ENCODE measurements around the gene PUSL1.
A peak's percentile ranks its signal among the peaks of the same experiment; 100 is the strongest.

The PUSL1 gene

DNA sequence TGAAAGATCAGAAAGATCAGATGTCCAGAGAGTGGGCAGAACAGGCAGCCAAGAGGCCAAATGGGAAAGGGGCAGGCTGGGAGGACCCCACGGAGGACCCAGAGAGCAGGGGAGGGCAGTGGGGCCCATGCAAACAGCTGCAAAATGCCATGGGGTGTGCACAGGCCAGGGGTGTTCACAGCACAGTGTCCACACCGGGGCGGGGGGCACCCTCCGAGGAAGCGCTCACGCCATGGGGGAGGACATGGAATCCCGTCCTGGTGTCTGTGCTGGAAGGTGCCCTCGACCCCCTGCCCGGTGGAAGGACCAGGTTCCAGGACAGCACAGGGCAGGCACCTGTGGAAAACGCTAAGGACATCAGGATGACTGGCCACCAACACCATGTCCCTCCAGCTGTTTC is 14.6 kb downstream of the PUSL1 start:
- peaks cover 0 to 45% (median 29%) of the 10 kb centered on the region in 5 donors for H3K36me3 ChIP-seq (ENCODE audit: control insufficient read depth in 5 of 5, insufficient read depth in 5 of 5, low read length in 5 of 5)
- no peaks in the 10 kb centered on the region for H3K9me3 ChIP-seq (ENCODE audit: control insufficient read depth in 5 of 5, low read length in 5 of 5)
- peak overlapping the region in 1 of 5 donors; percentile 21 for H3K9ac ChIP-seq (ENCODE audit: low read length in 5 of 5)
- H3K27me3 ChIP-seq (ENCODE audit: control insufficient read depth in 5 of 5, insufficient read depth in 4 of 5, low read length in 5 of 5), result no peaks in the 10 kb centered on the region
- H3K4me1 ChIP-seq (ENCODE audit: control insufficient read depth in 5 of 5, insufficient read depth in 5 of 5, low read length in 5 of 5), result peaks cover 3 to 52% (median 46%) of the 10 kb centered on the region in 5 donors
- no peak overlapping the region for H3K4me3 ChIP-seq (ENCODE audit: low read depth in 1 of 5, low read length in 5 of 5)
- no peak overlapping the region for H3K27ac ChIP-seq (ENCODE audit: low read depth, low read length)

DNA sequence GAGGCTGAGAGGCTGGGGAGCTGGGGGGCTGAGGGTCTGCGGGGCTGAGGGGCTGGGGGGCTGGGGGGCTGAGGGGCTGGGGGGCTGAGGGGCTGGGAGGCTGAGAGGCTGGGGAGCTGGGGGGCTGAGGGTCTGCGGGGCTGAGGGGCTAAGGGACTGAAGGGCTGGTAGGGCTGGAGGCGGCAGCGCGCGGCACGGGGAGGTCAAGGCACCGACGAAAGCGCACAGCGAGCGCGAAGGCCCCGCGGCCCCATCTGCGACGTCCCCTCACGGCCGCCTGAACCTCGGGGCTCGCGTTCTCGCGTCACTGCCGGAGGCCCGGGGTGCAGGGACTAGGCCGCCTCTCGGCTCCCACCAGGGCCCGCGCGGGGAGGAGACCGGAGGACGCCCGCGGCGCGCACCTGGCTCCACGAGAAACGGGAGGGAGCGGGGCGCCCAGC is 15.7 kb downstream of the PUSL1 start:
- peaks cover 0 to 51% (median 34%) of the 10 kb centered on the region in 5 donors for H3K36me3 ChIP-seq (ENCODE audit: control insufficient read depth in 5 of 5, insufficient read depth in 5 of 5, low read length in 5 of 5)
- H3K9ac ChIP-seq (ENCODE audit: low read length in 5 of 5), result peak overlapping the region in 4 of 5 donors; percentile 87 to 91 (median 88)
- H3K4me1 ChIP-seq (ENCODE audit: control insufficient read depth in 5 of 5, insufficient read depth in 5 of 5, low read length in 5 of 5), result peaks cover 3 to 52% (median 46%) of the 10 kb centered on the region in 5 donors
- H3K27ac ChIP-seq (ENCODE audit: low read depth, low read length), result no peak overlapping the region
- H3K9me3 ChIP-seq (ENCODE audit: control insufficient read depth in 5 of 5, low read length in 5 of 5), result no peaks in the 10 kb centered on the region
- no peaks in the 10 kb centered on the region for H3K27me3 ChIP-seq (ENCODE audit: control insufficient read depth in 5 of 5, insufficient read depth in 4 of 5, low read length in 5 of 5)
- H3K4me3 ChIP-seq (ENCODE audit: low read depth in 1 of 5, low read length in 5 of 5), result peak overlapping the region in 4 of 5 donors; percentile 70 to 86 (median 81)

DNA sequence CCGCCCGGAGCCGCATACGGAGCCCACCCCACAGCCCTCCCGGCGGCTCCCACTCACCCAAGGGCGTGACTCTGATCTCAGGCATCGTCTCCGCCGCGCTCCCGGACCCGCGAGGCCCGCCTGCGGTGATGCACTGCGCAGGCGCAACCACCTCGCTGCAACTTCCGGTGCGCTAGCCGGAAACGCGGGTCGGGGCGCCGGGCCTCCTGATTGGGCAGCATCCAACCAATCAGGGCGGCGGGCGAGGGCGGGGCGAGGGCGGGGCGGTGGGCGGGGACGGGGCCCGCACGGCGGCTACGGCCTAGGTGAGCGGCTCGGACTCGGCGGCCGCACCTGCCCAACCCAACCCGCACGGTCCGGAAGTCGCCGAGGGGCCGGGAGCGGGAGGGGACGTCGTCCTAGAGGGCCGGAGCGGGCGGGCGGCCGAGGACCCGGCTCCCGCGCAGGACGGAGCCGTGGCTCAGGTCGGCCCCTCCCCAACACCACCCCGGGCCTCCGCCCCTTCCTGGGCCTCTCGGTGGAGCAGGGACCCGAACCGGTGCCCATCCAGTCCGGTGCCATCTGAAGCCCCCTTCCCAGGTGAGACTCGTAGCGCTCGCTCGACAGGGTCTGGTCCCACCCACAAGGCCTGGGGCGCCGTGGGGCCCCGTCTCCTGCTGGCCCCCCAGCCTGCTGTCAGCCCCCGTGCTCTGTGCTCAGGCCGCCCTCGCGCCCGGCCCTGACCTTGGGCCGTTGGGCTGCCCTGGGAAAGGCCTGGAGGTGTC is 16.3 kb downstream of the PUSL1 start, which contains the start of the genes CPTP and INTS11:
Gene CPTP (plus strand): TSS at position 279 of the 764 bp plus-strand sequence. CDS start 2,109 bp downstream, outside the sequence.
Gene INTS11 (minus strand): TSS at position 137 of the 764 bp plus-strand sequence. CDS start 52 bp downstream, at position 85.
- peaks cover 3 to 52% (median 47%) of the 10 kb centered on the region in 5 donors for H3K4me1 ChIP-seq (ENCODE audit: control insufficient read depth in 5 of 5, insufficient read depth in 5 of 5, low read length in 5 of 5)

DNA sequence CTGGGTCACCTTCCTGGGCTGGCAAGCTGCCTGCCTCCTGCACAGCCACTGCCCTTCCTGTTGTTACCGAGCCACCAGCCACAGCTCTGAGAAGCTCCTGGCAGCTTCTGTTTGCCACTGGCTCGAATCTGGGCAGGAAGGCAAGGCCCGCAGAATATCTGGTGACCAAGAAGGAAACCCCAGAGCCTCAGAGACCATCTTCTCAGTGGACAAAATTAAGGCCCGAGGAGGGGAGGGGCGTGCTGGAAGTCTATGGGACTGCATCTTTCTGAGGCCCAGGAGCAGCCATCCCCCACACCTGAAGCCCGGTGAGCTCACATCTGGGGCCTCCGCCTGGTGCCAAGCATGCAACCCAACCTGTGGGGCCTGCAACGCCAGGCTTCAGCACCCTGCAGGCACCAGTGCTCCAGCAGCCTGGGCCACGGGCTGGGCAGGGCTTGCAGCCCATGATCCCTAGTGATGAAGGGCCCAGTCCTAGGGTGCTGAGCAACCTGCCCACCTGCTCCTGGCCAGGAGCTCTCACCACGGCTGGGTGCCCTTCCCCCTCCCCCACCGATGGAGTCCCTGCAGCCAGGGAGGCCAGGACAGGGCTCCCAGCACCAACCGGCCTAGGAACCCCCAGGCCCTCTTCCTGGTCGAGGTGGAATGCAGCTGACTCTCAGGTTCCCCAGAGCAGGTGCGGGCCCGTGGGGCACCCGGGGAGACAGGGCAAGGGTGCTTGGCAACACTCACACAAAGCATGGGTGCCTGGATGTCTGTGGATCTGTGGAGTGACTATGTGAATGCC is 17.1 kb downstream of the PUSL1 start:
- Histone ChIP-seq H3K27ac (ENCODE audit: low read depth, low read length) (peak overlapping the region; percentile 57), H3K4me1 (ENCODE audit: control insufficient read depth in 5 of 5, insufficient read depth in 5 of 5, low read length in 5 of 5) (peaks cover 7 to 52% (median 48%) of the 10 kb centered on the region in 5 donors), H3K36me3 (ENCODE audit: control insufficient read depth in 5 of 5, insufficient read depth in 5 of 5, low read length in 5 of 5) (peaks cover 0 to 39% (median 24%) of the 10 kb centered on the region in 5 donors), H3K27me3 (ENCODE audit: control insufficient read depth in 5 of 5, insufficient read depth in 4 of 5, low read length in 5 of 5) (no peaks in the 10 kb centered on the region), H3K9ac (ENCODE audit: low read length in 5 of 5) (peak overlapping the region; percentile 16 to 98 (median 88)), H3K4me3 (ENCODE audit: low read depth in 1 of 5, low read length in 5 of 5) (peak overlapping the region; percentile 73 to 86 (median 77)), H3K9me3 (ENCODE audit: control insufficient read depth in 5 of 5, low read length in 5 of 5) (no peaks in the 10 kb centered on the region)

More for the DNA sequence above, 16.3 kb downstream of the PUSL1 start, which contains the start of the genes CPTP and INTS11:
- Histone ChIP-seq H3K27me3 (ENCODE audit: control insufficient read depth in 5 of 5, insufficient read depth in 4 of 5, low read length in 5 of 5) (no peaks in the 10 kb centered on the region), H3K9ac (ENCODE audit: low read length in 5 of 5) (peak within 1 kb of the TSS; percentile 16 to 98 (median 88)), H3K4me3 (ENCODE audit: low read depth in 1 of 5, low read length in 5 of 5) (peak within 1 kb of the TSS; percentile 73 to 86 (median 78)), H3K9me3 (ENCODE audit: control insufficient read depth in 5 of 5, low read length in 5 of 5) (no peaks in the 10 kb centered on the region), H3K36me3 (ENCODE audit: control insufficient read depth in 5 of 5, insufficient read depth in 5 of 5, low read length in 5 of 5) (peaks cover 0 to 47% (median 30%) of the 10 kb centered on the region in 5 donors), H3K27ac (ENCODE audit: low read depth, low read length) (peak within 1 kb of the TSS; percentile 57)

DNA sequence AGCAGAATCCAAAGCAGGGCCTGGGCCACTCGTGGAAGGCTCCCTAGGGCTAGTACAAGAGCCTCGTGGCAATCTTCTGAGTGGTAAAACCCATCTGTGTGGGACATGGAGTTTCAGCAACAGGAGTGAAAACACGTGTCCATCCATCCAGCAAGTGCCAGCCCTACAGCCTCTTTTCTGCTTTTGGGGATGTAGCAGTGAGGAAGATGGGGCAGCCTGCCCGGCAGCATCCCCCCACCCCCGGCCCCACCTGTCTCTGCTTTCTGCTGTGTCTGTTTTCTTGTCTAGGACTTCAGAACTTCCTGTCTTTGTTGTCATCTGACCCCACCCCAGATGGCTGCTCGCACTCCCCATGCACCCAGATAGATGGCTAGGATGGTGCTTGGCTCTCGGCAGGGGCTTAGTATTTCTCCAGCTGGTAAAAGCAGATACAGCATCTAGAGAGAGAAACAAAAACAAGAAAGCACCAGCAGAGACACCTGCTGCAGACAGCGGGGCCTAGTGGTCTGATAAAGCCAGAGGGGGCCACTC is 17.7 kb downstream of the PUSL1 start:
- Histone ChIP-seq H3K4me1 (ENCODE audit: control insufficient read depth in 5 of 5, insufficient read depth in 5 of 5, low read length in 5 of 5) (peaks cover 7 to 54% (median 46%) of the 10 kb centered on the region in 5 donors), H3K36me3 (ENCODE audit: control insufficient read depth in 5 of 5, insufficient read depth in 5 of 5, low read length in 5 of 5) (peaks cover 0 to 32% (median 24%) of the 10 kb centered on the region in 5 donors), H3K27ac (ENCODE audit: low read depth, low read length) (peak overlapping the region; percentile 57), H3K27me3 (ENCODE audit: control insufficient read depth in 5 of 5, insufficient read depth in 4 of 5, low read length in 5 of 5) (no peaks in the 10 kb centered on the region), H3K9me3 (ENCODE audit: control insufficient read depth in 5 of 5, low read length in 5 of 5) (no peaks in the 10 kb centered on the region), H3K9ac (ENCODE audit: low read length in 5 of 5) (peak overlapping the region in 3 of 5 donors; percentile 80 to 98 (median 88)), H3K4me3 (ENCODE audit: low read depth in 1 of 5, low read length in 5 of 5) (peak overlapping the region in 4 of 5 donors; percentile 25 to 86 (median 76))

DNA sequence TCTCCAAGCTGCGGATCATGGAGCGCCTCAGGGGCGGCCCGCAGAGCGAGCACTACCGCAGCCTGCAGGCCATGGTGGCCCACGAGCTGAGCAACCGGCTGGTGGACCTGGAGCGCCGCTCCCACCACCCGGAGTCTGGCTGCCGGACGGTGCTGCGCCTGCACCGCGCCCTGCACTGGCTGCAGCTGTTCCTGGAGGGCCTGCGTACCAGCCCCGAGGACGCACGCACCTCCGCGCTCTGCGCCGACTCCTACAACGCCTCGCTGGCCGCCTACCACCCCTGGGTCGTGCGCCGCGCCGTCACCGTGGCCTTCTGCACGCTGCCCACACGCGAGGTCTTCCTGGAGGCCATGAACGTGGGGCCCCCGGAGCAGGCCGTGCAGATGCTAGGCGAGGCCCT is 18.9 kb downstream of the PUSL1 start:
- Histone ChIP-seq H3K9ac (ENCODE audit: low read length in 5 of 5) (no peak overlapping the region), H3K4me3 (ENCODE audit: low read depth in 1 of 5, low read length in 5 of 5) (no peak overlapping the region), H3K36me3 (ENCODE audit: control insufficient read depth in 5 of 5, insufficient read depth in 5 of 5, low read length in 5 of 5) (peaks cover 0 to 28% (median 24%) of the 10 kb centered on the region in 5 donors), H3K27ac (ENCODE audit: low read depth, low read length) (no peak overlapping the region), H3K4me1 (ENCODE audit: control insufficient read depth in 5 of 5, insufficient read depth in 5 of 5, low read length in 5 of 5) (peaks cover 7 to 46% (median 40%) of the 10 kb centered on the region in 5 donors), H3K9me3 (ENCODE audit: control insufficient read depth in 5 of 5, low read length in 5 of 5) (no peaks in the 10 kb centered on the region), H3K27me3 (ENCODE audit: control insufficient read depth in 5 of 5, insufficient read depth in 4 of 5, low read length in 5 of 5) (peaks cover 0 to 4% (median 0%) of the 10 kb centered on the region in 5 donors)

DNA sequence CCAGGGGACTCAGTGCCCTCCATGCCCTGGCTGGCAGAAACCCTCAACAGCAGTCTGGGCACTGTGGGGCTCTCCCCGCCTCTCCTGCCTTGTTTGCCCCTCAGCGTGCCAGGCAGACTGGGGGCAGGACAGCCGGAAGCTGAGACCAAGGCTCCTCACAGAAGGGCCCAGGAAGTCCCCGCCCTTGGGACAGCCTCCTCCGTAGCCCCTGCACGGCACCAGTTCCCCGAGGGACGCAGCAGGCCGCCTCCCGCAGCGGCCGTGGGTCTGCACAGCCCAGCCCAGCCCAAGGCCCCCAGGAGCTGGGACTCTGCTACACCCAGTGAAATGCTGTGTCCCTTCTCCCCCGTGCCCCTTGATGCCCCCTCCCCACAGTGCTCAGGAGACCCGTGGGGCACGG is 19.9 kb downstream of the PUSL1 start:
- Histone ChIP-seq H3K4me3 (ENCODE audit: low read depth in 1 of 5, low read length in 5 of 5) (no peak overlapping the region), H3K9ac (ENCODE audit: low read length in 5 of 5) (no peak overlapping the region), H3K36me3 (ENCODE audit: control insufficient read depth in 5 of 5, insufficient read depth in 5 of 5, low read length in 5 of 5) (peaks cover 0 to 28% (median 24%) of the 10 kb centered on the region in 5 donors), H3K27ac (ENCODE audit: low read depth, low read length) (no peak overlapping the region), H3K9me3 (ENCODE audit: control insufficient read depth in 5 of 5, low read length in 5 of 5) (no peaks in the 10 kb centered on the region), H3K27me3 (ENCODE audit: control insufficient read depth in 5 of 5, insufficient read depth in 4 of 5, low read length in 5 of 5) (peaks cover 0 to 4% (median 0%) of the 10 kb centered on the region in 5 donors), H3K4me1 (ENCODE audit: control insufficient read depth in 5 of 5, insufficient read depth in 5 of 5, low read length in 5 of 5) (peaks cover 7 to 41% (median 34%) of the 10 kb centered on the region in 5 donors)

DNA sequence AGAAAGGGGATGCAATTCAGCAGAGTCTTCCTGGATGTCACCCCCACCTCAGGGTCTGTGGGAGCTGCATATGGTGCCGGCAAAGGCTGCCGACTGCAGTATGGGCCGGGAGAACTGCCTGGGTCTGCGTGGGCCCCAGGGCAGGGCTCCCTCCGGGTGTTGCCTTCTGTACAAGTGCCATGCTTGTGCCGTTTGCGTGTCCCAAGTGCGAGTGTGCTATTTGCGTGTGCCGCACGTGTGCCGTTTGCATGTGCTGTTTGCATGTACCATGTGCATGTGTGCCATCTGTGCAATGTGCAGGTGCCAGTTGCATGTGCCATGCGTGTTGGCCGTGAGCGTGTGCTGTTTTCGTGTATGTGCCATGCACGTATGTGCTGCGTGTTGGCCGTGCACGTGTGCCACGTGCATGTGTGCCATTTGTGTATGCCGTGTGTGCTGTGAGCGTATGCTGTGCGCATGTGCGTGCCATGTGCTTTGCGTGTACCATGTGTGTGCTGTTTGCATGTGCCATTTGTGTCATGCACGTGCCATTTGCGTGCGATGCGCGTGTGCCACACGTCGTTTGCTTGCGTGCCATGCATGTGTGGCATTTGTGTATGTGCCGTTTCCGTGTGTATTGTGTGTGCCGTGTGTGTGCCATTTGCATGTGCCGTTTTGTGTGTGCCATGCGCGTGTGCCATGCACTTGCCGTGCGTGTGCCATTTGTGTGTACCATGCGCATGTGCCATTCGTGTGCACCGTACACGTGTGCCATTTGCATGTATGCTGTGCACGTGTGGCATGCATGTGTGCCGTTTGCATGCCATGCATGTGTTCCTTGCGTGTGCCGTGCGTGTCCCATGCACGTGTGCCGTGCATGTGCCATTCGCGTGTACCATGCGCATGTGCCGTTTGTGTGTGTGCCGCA is 21.2 kb downstream of the PUSL1 start:
- peaks cover 7 to 40% (median 33%) of the 10 kb centered on the region in 5 donors for H3K4me1 ChIP-seq (ENCODE audit: control insufficient read depth in 5 of 5, insufficient read depth in 5 of 5, low read length in 5 of 5)
- no peak overlapping the region for H3K27ac ChIP-seq (ENCODE audit: low read depth, low read length)

More for the DNA sequence above, 21.2 kb downstream of the PUSL1 start:
- no peaks in the 10 kb centered on the region for H3K9me3 ChIP-seq (ENCODE audit: control insufficient read depth in 5 of 5, low read length in 5 of 5)
- H3K9ac ChIP-seq (ENCODE audit: low read length in 5 of 5), result no peak overlapping the region
- peaks cover 0 to 4% (median 0%) of the 10 kb centered on the region in 5 donors for H3K27me3 ChIP-seq (ENCODE audit: control insufficient read depth in 5 of 5, insufficient read depth in 4 of 5, low read length in 5 of 5)
- no peak overlapping the region for H3K4me3 ChIP-seq (ENCODE audit: low read depth in 1 of 5, low read length in 5 of 5)
- peaks cover 0 to 28% (median 24%) of the 10 kb centered on the region in 5 donors for H3K36me3 ChIP-seq (ENCODE audit: control insufficient read depth in 5 of 5, insufficient read depth in 5 of 5, low read length in 5 of 5)

Measured in subcutaneous abdominal adipose tissue (tissue), 5 donors.